Heart right ventricle (tissue), 16 donors: ENCODE results near the gene MS4A18. TPM values are rescaled to one million over a fixed set of nuclear protein-coding genes. Genes with fewer than 3 reads are reported as not detected.
"Not testable (repeated sequence)": the region's sequence is repeated elsewhere in the genome, so short reads cannot be mapped to it uniquely, and the experiment has no call there.

Experiments used
- ATAC-seq, 8 donors: fragments of 200-7000 bp; cut with Tn5 transposase; one replicate each; pipeline ENCODE4 v1.9.1; 2020; ENCODE audit warnings: mild to moderate bottlenecking in 8 of 8, moderate library complexity in 8 of 8, moderate number of reproducible peaks in 1 of 8
- DNase-seq, 2 donors: peaks; one replicate each; pipeline ENCODE4 v3.0.0-alpha.2; 2020
- H3K27ac ChIP-seq, 10 donors: fragments of 200-600 bp; sonication (generic) in 2 of 10; one replicate each; pipeline versions ENCODE4 v1.5.0 to v1.8.0; 2020 to 2022; ENCODE audit warnings: mild to moderate bottlenecking in 3 of 10
- H3K27me3 ChIP-seq, 7 donors: fragments of 200-600 bp; one replicate each; pipeline ENCODE4 v1.8.0; 2021 to 2022; ENCODE audit warnings: mild to moderate bottlenecking in 2 of 7
- H3K36me3 ChIP-seq, 9 donors: fragments of 200-600 bp; sonication (generic) in 1 of 9; one replicate each; pipeline versions ENCODE4 v1.5.0 to v1.8.0; 2020 to 2022; ENCODE audit warnings: mild to moderate bottlenecking in 2 of 9
- H3K4me1 ChIP-seq, 9 donors: fragments of 200-600 bp; sonication (generic) in 1 of 9; one replicate each; pipeline versions ENCODE4 v1.5.0 to v1.8.0; 2020 to 2022; ENCODE audit warnings: mild to moderate bottlenecking in 4 of 9
- H3K4me3 ChIP-seq, 10 donors: fragments of 200-600 bp; sonication (generic) in 2 of 10; one replicate each; pipeline versions ENCODE4 v1.5.0 to v1.8.0; 2020 to 2022; ENCODE audit warnings: mild to moderate bottlenecking in 7 of 10, moderate library complexity in 2 of 10
- H3K9me3 ChIP-seq, 11 donors: fragments of 200-600 bp in 10 of 11; sonication (generic) in 2 of 11; one replicate each; pipeline versions ENCODE4 v1.5.0 to v1.8.0; 2013 to 2022; ENCODE audit warnings: mild to moderate bottlenecking in 2 of 11, control low read depth in 1 of 11, moderate library complexity in 1 of 11
- CTCF ChIP-seq, 9 donors: fragments of 200-600 bp; sonication (generic) in 2 of 9; IDR thresholded peaks; one replicate each; pipeline versions ENCODE4 v1.5.0 to v1.8.0; 2021 to 2022; ENCODE audit warnings: antibody characterized with exemption in 9 of 9, mild to moderate bottlenecking in 5 of 9, moderate library complexity in 1 of 9
- WGBS, 2 donors: extraction: QIAGEN DNeasy Blood & Tissue Kit; methylation state at CpG; one replicate each; pipeline ENCODE4 v1.1.7; 2013; ENCODE audit warnings: inconsistent platforms in 1 of 2; 5-methylcytosine and 5-hydroxymethylcytosine counted together
- intact Hi-C, 10 donors: fragments of 100-400 bp; cut with DNase I; formaldehyde crosslinking; loops; one replicate each; pipeline versions ENCODE4 v1.11.1 to v1.14.2; 2022
- long read RNA-seq, 3 donors: library from polyadenylated mRNA; unstranded; transcript quantifications; one replicate each; pipeline ENCODE4 v2.0.0, GENCODE V29; 2020 to 2021
- polyA plus RNA-seq, 2 donors: library from polyadenylated mRNA; stranded (reverse); fragments of 200-250 nt; gene quantifications; one replicate each; pipeline ENCODE4 v1.2.3, GENCODE V29; 2013
- total RNA-seq, 10 donors: library from RNA; stranded (reverse); fragmentation: NEBNext Ultra II Directional in 3 of 10; extraction: Animal tissue kit (Norgen Biotek cat#: 25700) in 3 of 10; gene quantifications; one replicate each; pipeline versions ENCODE4 v1.2.1 to v1.2.4, GENCODE V29; 2021 to 2023
- donor health status: Arrhythmogenic right ventricular cardiomyopathy.
- donor health status: ischemic (EF 13 %, LVEDD 7.1; RV severe dilation, severe dysfunction).
- donor health status: healthy with polysubstance abuse.
- donor health status: DM: no; HTN: yes; CAD: no.
- donor health status: DM: no; HTN: no; CAD: no.
- donor health status: ischemic (EF 25% LVEDD 6.9; RV normal size, moderate dysfunction).
- donor health status: ischemic (EF 25% LVEDD 5.7; RV mildly dilated, moderate dysfunction).
- donor health status: healthy.
- donor health status: DM: yes; HTN: yes; CAD: no.
- donor health status: Ischemic cardiomyopathy.
- donor health status: ischemic (EF 35%, LVEDD 5.7; RV mildly dilated, moderate dysfunction).
- donor health status: nonischemic (EF 11% LVEDD 7.7; RV severe dilation, severe dysfunction).
- donor health status: DM: yes; HTN: yes; CAD: no.
- donor health status: PGD.
- donor health status: ischemic (EF 29% LVEDD 5.4; RV normal size, mild dysfunction).
- donor health status: nonischemic (EF 23%, LVEDD 6.1; RV moderate dilation, normal function).

MS4A18 gene
- total RNA-seq (not detected), polyA plus RNA-seq (not detected)
- long read RNA-seq, donor 1, result 0 reads
- long read RNA-seq, donor 2, result 0 reads
- long read RNA-seq, donor 3, result 0 reads

GRCh38 chr11:60724420-60724819 lies at the start of gene MS4A18:
Gene MS4A18, plus strand, starts transcription at chr11:60724720.
- no peaks in the 10 kb centered on the region for H3K9me3 ChIP-seq
- no peak within 1 kb of the TSS for H3K27ac ChIP-seq
- H3K27me3 ChIP-seq, result peaks cover 0 to 15% (median 0%) of the 10 kb centered on the region in 7 donors
- no peaks in the 10 kb centered on the region for H3K4me1 ChIP-seq
- no peaks in the 10 kb centered on the region for H3K36me3 ChIP-seq
- no peak within 1 kb of the TSS for H3K4me3 ChIP-seq
- WGBS, 2 donors, result 87 to 90% methylated on average over 3 of the region's 3 CpGs
- intact Hi-C loops, result no loop called here
- DNase-seq (no peak), ATAC-seq (no peak)
- no peak for TF ChIP-seq CTCF (IDR thresholded peaks at IDR 0.05)

DNA sequence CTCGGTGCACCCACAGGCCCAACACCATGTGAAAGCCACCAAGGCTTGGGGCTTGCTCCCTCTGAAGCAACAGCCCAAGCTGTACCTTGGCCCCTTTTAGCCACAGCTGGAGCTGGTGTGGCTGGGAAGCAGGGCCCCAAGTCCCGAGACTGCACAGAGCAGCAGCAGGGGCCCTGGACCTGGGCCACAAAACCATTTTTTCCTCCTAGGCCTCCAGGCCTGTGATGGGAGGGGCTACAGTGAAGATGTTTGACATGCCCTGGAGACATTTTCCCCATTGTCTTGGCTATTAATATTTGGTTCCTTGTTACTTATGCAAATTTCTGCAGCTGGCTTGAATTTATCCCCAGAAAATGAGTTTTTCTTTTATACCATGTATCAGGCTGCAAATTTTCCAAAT lies 46.3 kb upstream of the MS4A18 start:
- DNase-seq, H3K27ac ChIP-seq, intact Hi-C loops, H3K36me3 ChIP-seq, H3K27me3 ChIP-seq, ATAC-seq, H3K4me3 ChIP-seq, H3K4me1 ChIP-seq: not testable (repeated sequence)
- peaks cover 0 to 62% (median 16%) of the 10 kb centered on the region in 11 donors for H3K9me3 ChIP-seq
- 89 to 91% methylated on average over 2 of the region's 2 CpGs for WGBS, 2 donors

- TF ChIP-seq CTCF (IDR thresholded peaks at IDR 0.05), result no peak
- DNase-seq, result no peak
- no peaks in the 10 kb centered on the region for H3K27me3 ChIP-seq
Measured at GRCh38 chr11:60679879-60680278, 44.6 kb upstream of the MS4A18 start.

GRCh38 chr11:60680455-60681119 lies 43.9 kb upstream of the MS4A18 start:
- no peak for DNase-seq
- Histone ChIP-seq H3K4me3 (no peak overlapping the region), H3K27me3 (no peaks in the 10 kb centered on the region), H3K4me1 (no peaks in the 10 kb centered on the region), H3K27ac (no peak overlapping the region), H3K9me3 (peaks cover 0 to 57% (median 16%) of the 10 kb centered on the region in 11 donors), H3K36me3 (no peaks in the 10 kb centered on the region)
- intact Hi-C loops, result loop anchor here in 1 of 10 donors (10.0 kb wide), 1 partner anchor 64 kb away; no protein-coding TSS in a partner anchor
- no peak for TF ChIP-seq CTCF (IDR thresholded peaks at IDR 0.05)
- no peak for ATAC-seq
- WGBS, 2 donors, result 70 to 77% methylated on average over 3 of the region's 3 CpGs

More at GRCh38 chr11:60679879-60680278, 44.6 kb upstream of the MS4A18 start:
- intact Hi-C loops, result loop anchor here in 1 of 10 donors (10.0 kb wide), 1 partner anchor 65 kb away; no protein-coding TSS in a partner anchor
- H3K27ac ChIP-seq, result no peak overlapping the region
- H3K36me3 ChIP-seq, result no peaks in the 10 kb centered on the region
- no peak overlapping the region for H3K4me3 ChIP-seq
- H3K4me1 ChIP-seq, result no peaks in the 10 kb centered on the region
- no peak for ATAC-seq
- peaks cover 0 to 57% (median 16%) of the 10 kb centered on the region in 11 donors for H3K9me3 ChIP-seq

- H3K27me3 ChIP-seq, DNase-seq, H3K4me3 ChIP-seq, ATAC-seq, H3K4me1 ChIP-seq, H3K27ac ChIP-seq, H3K36me3 ChIP-seq: not testable (repeated sequence)
- peaks cover 0 to 31% (median under 1%) of the 10 kb centered on the region in 11 donors for H3K9me3 ChIP-seq
- intact Hi-C loops, result loop anchor here in 1 of 10 donors (10.0 kb wide), 1 partner anchor 60 kb away; no protein-coding TSS in a partner anchor
- 90 to 92% methylated on average over 2 of the region's 2 CpGs for WGBS, 2 donors
Measured at GRCh38 chr11:60684541-60684848, 40.0 kb upstream of the MS4A18 start.
